Endothelial cell of umbilical vein (primary cell): ENCODE measurements around the gene ADAT1. TPM values are rescaled to one million over a fixed set of nuclear protein-coding genes. Genes with fewer than 3 reads are reported as not detected.

Experiments
- BruUV-seq: library from RNA; stranded (reverse); fragments of 400-500 nt; replicated peaks from 2 replicates; lab custom pipeline; 2021; lab: Mats Ljungman, UMichigan
- CTCF ChIA-PET: fragments of 300-600, 350-600 bp; sonication (Branson Sonifier 250); formaldehyde crosslinking; loops from one replicate; lab custom pipeline; 2021; ENCODE audit warnings: antibody characterized with exemption, inconsistent platforms; lab: Charles Lee
- POLR2A ChIA-PET: fragments of 300-600, 350-600 bp; sonication (Branson Sonifier 250); formaldehyde crosslinking; loops from one replicate; lab custom pipeline; 2021; ENCODE audit warnings: antibody characterized with exemption, inconsistent platforms; lab: Charles Lee
- DNase-seq: peaks from one replicate; pipeline ENCODE4 v3.0.0-alpha.2; 2011; ENCODE audit warnings: low read depth, low spot score
- FAIRE-seq: peaks from 2 replicates; lab custom pipeline; 2011; peaks lifted over from hg19 to GRCh38; lab: Jason Lieb, UNC
- H2AFZ ChIP-seq: 2 replicates; pipeline ENCODE4 v1.6.0; 2012; ENCODE audit warnings: low read depth, low read length, control low read depth, inconsistent platforms
- H3K27ac ChIP-seq: 2 replicates; pipeline ENCODE4 v1.5.1; 2011; ENCODE audit warnings: low read depth, mild to moderate bottlenecking, control low read depth, low read length, moderate library complexity; ENCODE audit not compliant: insufficient read depth
- H3K27me3 ChIP-seq, 2 experiments: 2 replicates each; pipeline versions ENCODE4 v1.6.0 to v1.6.1; 2011; ENCODE audit warnings: low read length in 2 of 2, mixed read lengths in 1 of 2; ENCODE audit not compliant: control insufficient read depth in 2 of 2, insufficient read depth in 2 of 2
- H3K36me3 ChIP-seq, 2 experiments: 2 replicates in 1 of 2; 3 replicates in 1 of 2; pipeline ENCODE4 v1.5.1; 2011; ENCODE audit warnings: low read length in 2 of 2, mild to moderate bottlenecking in 1 of 2, moderate library complexity in 1 of 2; ENCODE audit not compliant: control insufficient read depth in 2 of 2, insufficient read depth in 2 of 2; ENCODE audit errors: extremely low read depth in 1 of 2
- H3K4me1 ChIP-seq: 3 replicates; pipeline ENCODE4 v1.5.1; 2011; ENCODE audit warnings: mild to moderate bottlenecking, low read length; ENCODE audit not compliant: control insufficient read depth, insufficient read depth; ENCODE audit errors: extremely low read depth
- H3K4me2 ChIP-seq: 2 replicates; pipeline ENCODE4 v1.6.1; 2011; ENCODE audit warnings: low read length, control low read depth, mixed read lengths; ENCODE audit not compliant: insufficient read depth
- H3K4me3 ChIP-seq, 3 experiments: fragments of 200-600 bp in 1 of 3; sonication (generic), shearing (Covaris generic) in 1 of 3; replicated peaks in 1 of 3; 2 replicates each; pipeline ENCODE4 v1.5.1; 2011 to 2016; ENCODE audit warnings: control low read depth in 3 of 3, low read length in 3 of 3, mild to moderate bottlenecking in 2 of 3, inconsistent platforms in 1 of 3, low read depth in 1 of 3, moderate library complexity in 1 of 3; ENCODE audit not compliant: insufficient read depth in 1 of 3
- H3K79me2 ChIP-seq: 2 replicates; pipeline ENCODE4 v1.6.0; 2012; ENCODE audit warnings: low read length, inconsistent platforms; ENCODE audit not compliant: control insufficient read depth, insufficient read depth
- H3K9ac ChIP-seq: replicated peaks from 2 replicates; pipeline ENCODE3; 2011; ENCODE audit warnings: low read length, control low read depth; ENCODE audit not compliant: insufficient read depth; ENCODE audit errors: extremely low read depth
- H3K9me1 ChIP-seq: replicated peaks from 3 replicates; pipeline ENCODE4 v1.6.0; 2011; ENCODE audit warnings: mild to moderate bottlenecking, low read length; ENCODE audit not compliant: control insufficient read depth, insufficient read depth; ENCODE audit errors: extremely low read depth
- H3K9me3 ChIP-seq: replicated peaks from 2 replicates; pipeline ENCODE4 v1.5.1; 2012; ENCODE audit warnings: low read length, inconsistent platforms; ENCODE audit not compliant: control insufficient read depth, insufficient read depth
- H4K20me1 ChIP-seq: replicated peaks from 2 replicates; pipeline ENCODE3; 2011; ENCODE audit warnings: mild to moderate bottlenecking, low read length; ENCODE audit not compliant: control insufficient read depth, insufficient read depth; ENCODE audit errors: extremely low read depth
- EZH2 ChIP-seq: IDR thresholded peaks from 2 replicates; pipeline ENCODE4 v1.6.1; 2012; ENCODE audit warnings: borderline replicate concordance, low read depth, mild to moderate bottlenecking, moderate library complexity, low read length, inconsistent platforms; ENCODE audit not compliant: severe bottlenecking
- FOS ChIP-seq: IDR thresholded peaks from 2 replicates; pipeline ENCODE4 v1.6.1; 2011; ENCODE audit warnings: mild to moderate bottlenecking, low read length, moderate library complexity, borderline replicate concordance; ENCODE audit not compliant: insufficient read depth
- GATA2 ChIP-seq: IDR thresholded peaks from 2 replicates; pipeline ENCODE4 v1.7.0; 2011; ENCODE audit warnings: low read depth, mild to moderate bottlenecking, moderate library complexity, mixed read lengths, low read length; ENCODE audit not compliant: insufficient read length, insufficient read depth
- JUN ChIP-seq: IDR thresholded peaks from 2 replicates; pipeline ENCODE4 v1.6.1; 2011; ENCODE audit warnings: borderline replicate concordance, low read depth; ENCODE audit not compliant: insufficient read length, insufficient read depth
- MYC ChIP-seq: IDR thresholded peaks from one replicate; pipeline ENCODE4 v1.6.1; 2011; ENCODE audit warnings: mild to moderate bottlenecking, low read depth, low read length
- POLR2A ChIP-seq: IDR thresholded peaks from 2 replicates; pipeline ENCODE4 v1.6.1; 2012; ENCODE audit warnings: low read depth, mild to moderate bottlenecking, control low read depth, low read length
- POLR2AphosphoS5 ChIP-seq: IDR thresholded peaks from 2 replicates; pipeline ENCODE4 v1.6.1; 2012; ENCODE audit warnings: low read depth, mild to moderate bottlenecking, control low read depth, low read length, moderate library complexity; ENCODE audit not compliant: insufficient read depth
- dilution Hi-C: fragments of 300-500 bp; cut with MboI; formaldehyde crosslinking; loops from one replicate; pipeline ENCODE4 v1.15.0; 2019; ENCODE audit warnings: low sequenced_read_pairs; ENCODE audit not compliant: extremely low pct_ligation_motif_present
- intact Hi-C: fragments of 100-400 bp; cut with micrococcal nuclease; formaldehyde crosslinking; loops from one replicate; pipeline ENCODE4 v1.10.0; 2022
- polyA plus RNA-seq, 4 experiments: library from polyadenylated mRNA; depleted of rRNA in 3 of 4; stranded (reverse) in 3 of 4; unstranded in 1 of 4; fragments of >200 nt; gene quantifications; 2 replicates each; pipeline versions ENCODE4 v1.2.1 to v1.2.3, GENCODE V29; 2011 to 2012; ENCODE audit warnings: missing spikeins in 1 of 4
- total RNA-seq: library from RNA; stranded (reverse); gene quantifications from 2 replicates; pipeline ENCODE4 v1.2.3, GENCODE V29; 2021
- TF ChIP-seq, protein P1 (sequence below): IDR thresholded peaks from 2 replicates; pipeline ENCODE4 v1.6.1; 2011; ENCODE audit not compliant: insufficient read depth, insufficient read length
- TF ChIP-seq, protein P2 (sequence below), 2 donors: IDR thresholded peaks; 1 replicate in 1 of 2; 2 replicates in 1 of 2; pipeline ENCODE4 v1.5.1; 2011; ENCODE audit warnings: low read length in 2 of 2, mild to moderate bottlenecking in 2 of 2, moderate library complexity in 2 of 2, control low read depth in 1 of 2, inconsistent platforms in 1 of 2, low read depth in 1 of 2; ENCODE audit not compliant: insufficient read depth in 1 of 2; ENCODE audit errors: extremely low read depth in 1 of 2

The ADAT1 gene
- total and polyA plus RNA-seq, 2 donors (not counting 3 experiments of a cell fraction or from before 2014, with no cell fraction given) = 27.2 to 56.6 TPM

DNA sequence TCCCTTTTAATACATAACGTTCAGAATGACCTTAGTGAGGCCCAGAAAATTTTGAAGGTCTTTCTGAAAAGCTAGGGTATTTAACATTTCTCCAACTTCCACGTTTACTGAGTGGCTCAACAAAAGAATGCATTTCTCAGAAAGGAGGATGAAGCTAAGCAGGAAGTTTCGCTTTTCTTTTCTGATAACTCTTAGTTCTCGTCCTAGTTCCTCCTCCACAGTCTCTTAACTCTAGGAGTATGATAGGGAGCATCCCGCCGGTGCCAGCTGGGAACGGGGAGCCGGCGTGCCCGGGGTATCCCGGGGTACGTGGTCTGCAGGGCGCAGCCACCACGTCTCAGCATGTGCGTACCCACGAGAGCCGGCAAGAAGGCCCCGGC is 24.0 kb upstream of the ADAT1 start:
- H3K4me1 ChIP-seq = peaks cover 32% of the 10 kb centered on the region
- TF ChIP-seq EZH2 (no peak), FOS (no peak)
- TF ChIP-seq, protein P1, sequence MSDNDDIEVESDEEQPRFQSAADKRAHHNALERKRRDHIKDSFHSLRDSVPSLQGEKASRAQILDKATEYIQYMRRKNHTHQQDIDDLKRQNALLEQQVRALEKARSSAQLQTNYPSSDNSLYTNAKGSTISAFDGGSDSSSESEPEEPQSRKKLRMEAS = no peak
- H3K27ac ChIP-seq = peak overlapping the region; percentile 53
- peaks cover 4% of the 10 kb centered on the region for H4K20me1 ChIP-seq
- dilution Hi-C loops = no loop called here
- no peaks in the 10 kb centered on the region for H3K9me1 ChIP-seq
- ChIA-PET CTCF (interaction anchor here (0.6 to 1.3 kb wide), 7 partner anchors 15 to 1525 kb away, joined by 3 to 8 read pairs (median 3); partner anchors contain the start of gene ADAT1), POLR2A (interaction anchor here (0.7 to 1.5 kb wide), 5 partner anchors 19 to 183 kb away, joined by 3 to 12 read pairs (median 4); partner anchors contain the start of gene ADAT1)
- intact Hi-C loops = loop anchor here (1.0 to 5.0 kb wide), 6 partner anchors 19 to 1525 kb away; partner anchors contain the start of genes ADAT1, GABARAPL2 and TMEM170A
- DNase-seq (no peak), FAIRE-seq (no peak)
- H3K27me3 ChIP-seq = no peaks in the 10 kb centered on the region
- H3K36me3 ChIP-seq = peaks cover 0 to 3% of the 10 kb centered on the region in 2 experiments
- peaks cover 89% of the 10 kb centered on the region for H3K79me2 ChIP-seq
- BruUV-seq = TSS peak; percentile 60
- H3K9me3 ChIP-seq = no peaks in the 10 kb centered on the region
- peak overlapping the region; percentile 97 for H3K4me2 ChIP-seq
- H3K9ac ChIP-seq = peak overlapping the region; percentile 94
- H2AFZ ChIP-seq = peak overlapping the region; percentile 93
- H3K4me3 ChIP-seq = peak overlapping the region; percentile 95 to 98 (median 98)

DNA sequence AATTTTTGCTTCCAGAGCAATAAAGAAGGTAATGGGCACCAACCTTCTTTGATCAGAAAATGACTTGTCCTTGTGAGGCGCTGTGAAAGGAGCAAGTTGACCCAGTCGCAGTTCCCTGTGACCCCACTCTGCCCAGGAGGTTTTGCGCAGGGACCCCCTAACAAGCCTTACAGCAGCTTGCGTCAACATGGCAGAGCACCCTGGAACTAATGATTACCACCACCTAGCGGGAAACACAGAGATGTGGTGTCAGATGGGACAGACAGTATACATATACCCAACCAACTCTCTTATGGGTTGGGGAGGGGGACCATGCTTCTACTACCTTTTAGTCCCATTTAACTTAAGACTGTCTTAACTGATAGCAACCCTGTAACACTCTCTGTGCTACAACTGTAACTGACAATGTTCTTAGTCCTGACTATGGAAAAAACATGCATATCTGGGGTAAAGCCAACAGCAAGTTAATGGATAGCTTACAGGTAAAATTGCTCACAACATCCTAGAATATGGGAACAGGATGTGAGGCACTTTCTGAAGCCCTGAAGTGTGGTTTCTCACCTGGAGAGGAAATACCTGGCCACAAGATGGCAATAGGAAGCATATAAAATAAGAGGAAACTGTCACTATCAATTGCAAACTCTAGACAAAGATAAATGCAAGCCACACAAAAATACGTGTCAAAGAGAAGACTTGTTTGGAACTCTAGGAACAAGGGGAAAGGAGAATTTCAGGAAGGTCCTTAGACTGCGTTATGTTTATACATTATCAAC is 21.3 kb upstream of the ADAT1 start:
- peaks cover 15 to 17% of the 10 kb centered on the region in 2 experiments for H3K36me3 ChIP-seq
- DNase-seq = no peak
- no peak overlapping the region for H3K4me2 ChIP-seq
- H3K4me3 ChIP-seq = no peak overlapping the region
- H4K20me1 ChIP-seq = peaks cover 2% of the 10 kb centered on the region
- no peak overlapping the region for H2AFZ ChIP-seq
- no TSS peak for BruUV-seq
- peaks cover 71% of the 10 kb centered on the region for H3K79me2 ChIP-seq
- ChIA-PET CTCF (no interaction called here), POLR2A (no interaction called here)
- no peaks in the 10 kb centered on the region for H3K9me3 ChIP-seq
- H3K9me1 ChIP-seq = no peaks in the 10 kb centered on the region
- H3K4me1 ChIP-seq = peaks cover 11% of the 10 kb centered on the region
- FAIRE-seq = no peak
- dilution Hi-C loops = no loop called here
- H3K27me3 ChIP-seq = no peaks in the 10 kb centered on the region
- no peak overlapping the region for H3K27ac ChIP-seq
- intact Hi-C loops = loop anchor here (5.0 kb wide), 2 partner anchors 182 to 1528 kb away; partner anchors contain the start of gene TMEM170A
- no peak for TF ChIP-seq FOS
- TF ChIP-seq GATA2 = no peak
- TF ChIP-seq, protein P2, sequence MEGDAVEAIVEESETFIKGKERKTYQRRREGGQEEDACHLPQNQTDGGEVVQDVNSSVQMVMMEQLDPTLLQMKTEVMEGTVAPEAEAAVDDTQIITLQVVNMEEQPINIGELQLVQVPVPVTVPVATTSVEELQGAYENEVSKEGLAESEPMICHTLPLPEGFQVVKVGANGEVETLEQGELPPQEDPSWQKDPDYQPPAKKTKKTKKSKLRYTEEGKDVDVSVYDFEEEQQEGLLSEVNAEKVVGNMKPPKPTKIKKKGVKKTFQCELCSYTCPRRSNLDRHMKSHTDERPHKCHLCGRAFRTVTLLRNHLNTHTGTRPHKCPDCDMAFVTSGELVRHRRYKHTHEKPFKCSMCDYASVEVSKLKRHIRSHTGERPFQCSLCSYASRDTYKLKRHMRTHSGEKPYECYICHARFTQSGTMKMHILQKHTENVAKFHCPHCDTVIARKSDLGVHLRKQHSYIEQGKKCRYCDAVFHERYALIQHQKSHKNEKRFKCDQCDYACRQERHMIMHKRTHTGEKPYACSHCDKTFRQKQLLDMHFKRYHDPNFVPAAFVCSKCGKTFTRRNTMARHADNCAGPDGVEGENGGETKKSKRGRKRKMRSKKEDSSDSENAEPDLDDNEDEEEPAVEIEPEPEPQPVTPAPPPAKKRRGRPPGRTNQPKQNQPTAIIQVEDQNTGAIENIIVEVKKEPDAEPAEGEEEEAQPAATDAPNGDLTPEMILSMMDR (IDR thresholded peaks at IDR 0.05; ENCODE audit: extremely low read depth in 1 of 2, insufficient read depth in 1 of 2, low read depth in 1 of 2, low read length in 2 of 2) = no peak
- no peak for TF ChIP-seq POLR2A
- TF ChIP-seq, protein P1 = no peak
- no peak for TF ChIP-seq POLR2AphosphoS5
- no peak for TF ChIP-seq EZH2
- no peak for TF ChIP-seq JUN
- TF ChIP-seq MYC = no peak
- no peak overlapping the region for H3K9ac ChIP-seq
